GM18526 (cell line): ENCODE results near the gene PIWIL4.

ENCODE experiments used
- POLR2A ChIP-seq: IDR thresholded peaks from 3 replicates; pipeline ENCODE4 v1.6.1; 2011; ENCODE audit not compliant: insufficient read length; ENCODE audit errors: extremely low read depth

The PIWIL4 gene

DNA sequence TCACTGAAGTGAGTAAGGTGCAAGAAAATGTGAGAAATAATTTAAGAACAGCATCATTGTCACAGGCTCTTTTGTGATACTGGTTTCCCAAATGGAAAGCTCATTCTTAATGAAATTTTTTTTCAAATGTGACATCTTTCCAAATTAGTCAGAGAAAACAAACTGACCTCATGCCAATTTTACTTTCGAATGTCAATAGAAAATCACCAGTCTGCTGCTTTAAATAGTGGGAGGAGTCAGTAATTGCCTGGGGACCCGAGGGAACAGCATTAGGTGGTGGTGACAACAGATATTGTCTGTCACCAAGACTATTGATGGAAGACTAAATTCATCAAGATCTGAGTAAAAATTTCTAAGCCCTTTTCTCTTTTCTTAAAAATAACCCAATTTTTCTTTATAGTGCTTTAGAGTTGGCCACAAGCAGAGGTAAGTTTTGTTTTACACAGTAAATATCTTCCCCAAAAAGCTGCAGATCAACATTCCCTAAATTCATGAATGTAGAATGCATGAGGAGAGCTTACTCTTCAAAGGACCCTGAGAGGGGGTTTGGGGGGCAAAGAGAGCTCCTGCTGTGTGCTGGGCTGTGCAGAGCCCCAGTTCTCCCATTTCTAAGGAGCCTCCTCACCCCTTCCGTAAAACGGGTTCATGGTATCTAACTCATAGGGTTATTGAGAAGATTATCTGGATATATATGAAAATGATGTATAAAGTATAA lies 95.1 kb downstream of the PIWIL4 start:
- no peak for TF ChIP-seq POLR2A

DNA sequence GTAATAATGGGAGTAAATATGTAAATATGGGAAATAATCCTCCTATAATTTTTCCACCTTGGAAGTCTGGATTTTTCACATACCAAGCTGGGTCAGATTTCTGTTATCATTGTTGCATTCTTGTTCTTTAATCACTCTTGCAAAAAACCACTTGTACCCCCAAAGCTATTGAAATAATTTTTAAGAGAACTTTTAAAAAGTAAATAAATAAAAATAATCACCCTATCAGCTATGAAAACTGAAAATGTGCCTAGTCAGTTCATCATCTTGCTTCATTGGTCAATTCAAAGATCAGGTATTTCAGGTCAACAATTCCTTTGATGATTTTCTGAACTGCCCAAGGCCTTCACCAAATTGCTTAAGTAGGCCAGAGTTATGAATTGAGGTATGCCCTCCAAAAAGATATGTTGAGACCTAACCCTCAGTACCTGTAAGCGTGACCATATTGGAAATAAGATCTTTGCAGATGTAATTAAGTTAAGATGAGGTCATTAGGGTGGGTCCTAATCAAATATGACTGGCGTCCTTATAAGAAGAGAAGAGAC lies 95.8 kb downstream of the PIWIL4 start:
- no peak for TF ChIP-seq POLR2A

DNA sequence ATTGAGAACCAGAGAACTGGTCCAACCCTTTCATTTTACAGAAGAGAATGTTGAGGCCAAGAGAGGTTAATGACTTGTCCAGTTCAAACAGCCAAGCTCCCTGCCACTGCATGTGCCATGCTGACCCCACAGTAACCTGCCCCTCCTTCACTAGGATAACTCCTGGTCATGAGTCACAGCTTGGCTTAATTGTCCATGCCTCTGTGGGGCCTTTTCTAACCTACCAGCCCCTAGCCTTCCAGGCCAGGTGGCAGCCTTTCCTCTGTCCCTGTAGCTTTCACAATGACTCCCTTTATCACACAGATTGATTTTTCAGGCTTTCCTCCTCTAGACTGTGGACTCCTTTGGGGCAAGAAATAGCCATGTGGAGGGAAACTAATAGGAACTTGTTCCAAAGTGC lies 97.2 kb downstream of the PIWIL4 start:
- TF ChIP-seq POLR2A: no peak

DNA sequence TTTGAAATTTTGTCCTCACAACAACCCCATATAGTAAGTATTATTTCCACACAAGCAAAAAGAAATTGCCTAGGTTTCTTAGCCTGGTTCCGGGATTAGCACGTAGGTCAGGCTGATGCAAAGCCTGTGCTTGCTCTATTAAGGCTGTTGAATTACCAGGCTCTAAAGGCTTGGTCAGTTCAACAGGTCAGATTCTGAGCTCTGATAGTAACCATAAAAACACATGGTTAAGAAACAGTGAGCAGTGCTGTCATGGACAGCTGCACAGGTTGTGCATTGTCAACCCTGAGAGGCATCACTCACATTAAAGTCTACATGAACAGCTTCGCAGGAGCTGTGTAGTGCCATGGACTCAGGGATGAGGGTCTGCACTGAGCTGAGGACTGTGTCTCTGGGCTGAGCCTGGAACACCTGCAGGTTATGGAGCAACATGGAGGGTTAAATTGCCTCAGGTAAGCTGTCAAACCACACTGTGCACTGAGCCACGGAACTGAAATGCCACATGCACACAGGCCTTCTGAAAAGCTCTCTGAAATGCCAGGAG lies 98.0 kb downstream of the PIWIL4 start:
- no peak for TF ChIP-seq POLR2A

DNA sequence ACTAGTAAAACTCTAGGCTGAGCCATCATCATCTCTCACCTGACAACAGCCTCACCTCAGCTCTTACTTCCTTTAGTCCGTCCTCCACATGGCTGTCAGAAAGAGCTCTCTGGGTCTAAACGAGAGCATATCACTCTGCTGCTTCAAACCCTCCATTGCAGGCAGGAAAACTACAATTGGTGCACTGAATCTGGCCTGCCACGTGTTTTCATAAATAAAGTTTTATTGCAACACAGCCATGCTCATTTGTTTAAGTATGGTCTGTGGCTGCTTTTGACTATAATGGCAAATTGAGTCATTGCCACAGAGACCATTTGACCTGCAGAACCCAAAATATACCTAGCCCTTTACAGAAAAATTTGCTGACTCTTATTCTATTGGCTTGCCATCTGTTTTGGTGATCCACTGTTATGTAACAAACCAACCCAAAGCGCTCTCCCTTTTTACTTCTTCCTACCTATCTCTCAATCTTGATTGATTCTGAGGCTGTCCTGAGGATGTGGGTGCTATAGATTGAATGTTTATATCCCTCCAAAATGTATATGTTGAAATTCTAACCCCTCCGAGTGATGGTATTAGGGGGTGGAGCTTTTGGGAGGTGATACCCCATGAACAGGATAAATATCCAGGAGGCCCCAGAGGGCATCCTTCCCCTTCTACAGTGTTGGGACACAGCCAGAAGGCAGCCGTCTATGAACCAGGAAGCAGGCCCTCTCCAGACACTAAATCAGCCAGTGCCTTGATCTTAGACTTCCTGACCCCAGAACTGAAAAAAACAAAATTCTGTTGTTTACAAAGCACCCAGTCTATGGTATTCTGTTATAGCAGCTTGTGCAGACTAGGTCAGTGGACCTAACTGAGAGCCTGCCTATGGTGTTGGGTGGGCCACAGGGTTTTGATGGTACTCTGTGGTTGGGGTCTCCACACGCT lies 99.9 kb downstream of the PIWIL4 start:
- TF ChIP-seq POLR2A: no peak

DNA sequence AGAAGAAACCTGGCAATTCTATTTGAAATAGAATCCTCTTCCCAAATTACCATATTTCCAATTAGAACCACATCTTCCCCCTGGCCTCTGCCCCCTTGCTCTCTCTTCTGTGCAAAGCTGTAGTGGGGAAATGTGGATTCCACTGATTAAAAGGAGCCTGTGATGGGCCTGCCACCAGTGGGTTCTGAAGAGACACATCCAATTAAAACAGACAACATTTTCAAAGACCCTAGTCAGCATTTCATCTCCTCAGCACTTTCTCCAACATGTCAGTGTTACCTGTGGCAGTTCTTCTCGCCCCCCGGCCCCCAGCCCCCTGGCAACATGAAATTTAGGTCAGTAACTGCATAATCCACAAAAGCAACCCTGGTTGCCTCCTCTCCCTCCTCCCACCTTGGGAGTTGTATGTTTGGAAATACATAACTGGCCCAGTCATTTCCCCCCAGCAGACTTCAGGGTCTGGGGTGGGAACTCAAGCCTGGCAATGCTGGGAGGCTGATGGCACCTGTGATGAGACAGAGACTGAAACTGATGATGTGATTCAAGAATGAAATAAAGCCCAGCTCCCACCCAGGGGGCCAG lies 101.1 kb downstream of the PIWIL4 start:
- no peak for TF ChIP-seq POLR2A

DNA sequence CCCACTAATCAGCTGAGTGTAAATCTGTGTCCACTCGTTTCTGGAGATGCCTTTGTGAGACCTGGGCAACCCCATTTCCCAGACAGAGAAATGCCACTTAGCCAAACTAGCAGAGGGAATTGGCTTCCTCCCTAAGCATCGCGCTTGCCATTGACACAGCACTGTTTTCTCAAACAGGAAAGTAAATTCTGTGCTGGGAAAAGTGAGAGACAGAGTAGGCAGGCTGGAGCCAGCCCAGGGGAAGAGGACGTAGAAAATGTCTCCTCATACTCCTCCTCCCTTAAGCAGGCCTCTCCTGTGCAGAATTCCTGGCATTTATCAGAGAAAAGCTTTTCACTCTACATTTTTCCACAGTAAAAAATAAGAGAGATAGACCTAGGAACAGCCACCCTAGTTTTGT lies 101.9 kb downstream of the PIWIL4 start:
- no peak for TF ChIP-seq POLR2A
